GM12873 (cell line): ENCODE data around the gene ATP12A.

Source experiments
- TF ChIP-seq, protein P1 (sequence below): IDR thresholded peaks from 2 replicates; pipeline ENCODE4 v1.5.1; 2012; ENCODE audit warnings: low read depth, mild to moderate bottlenecking, moderate library complexity, low read length, control low read depth; ENCODE audit not compliant: insufficient read depth; ENCODE audit errors: missing control alignments

ATP12A gene

DNA sequence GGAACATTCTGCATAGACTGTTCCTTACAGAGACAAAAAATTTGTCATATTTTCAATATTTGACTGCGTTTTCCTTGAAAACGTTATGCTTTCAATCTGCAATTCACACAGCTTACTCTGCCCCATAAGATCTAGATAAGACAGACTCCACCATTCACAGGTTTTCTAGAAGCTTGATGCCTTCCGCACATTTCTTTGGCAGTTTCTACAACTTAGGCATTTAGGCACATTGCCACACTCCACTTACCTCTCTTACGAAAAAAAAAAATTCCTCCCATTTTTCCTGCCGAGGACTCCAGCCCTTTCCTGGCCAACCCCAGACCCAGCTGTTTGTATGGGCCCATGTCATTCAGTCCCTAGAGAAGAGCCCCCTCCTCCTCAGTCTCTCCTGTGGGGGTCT is 11.2 kb downstream of the ATP12A start:
- TF ChIP-seq, protein P1, sequence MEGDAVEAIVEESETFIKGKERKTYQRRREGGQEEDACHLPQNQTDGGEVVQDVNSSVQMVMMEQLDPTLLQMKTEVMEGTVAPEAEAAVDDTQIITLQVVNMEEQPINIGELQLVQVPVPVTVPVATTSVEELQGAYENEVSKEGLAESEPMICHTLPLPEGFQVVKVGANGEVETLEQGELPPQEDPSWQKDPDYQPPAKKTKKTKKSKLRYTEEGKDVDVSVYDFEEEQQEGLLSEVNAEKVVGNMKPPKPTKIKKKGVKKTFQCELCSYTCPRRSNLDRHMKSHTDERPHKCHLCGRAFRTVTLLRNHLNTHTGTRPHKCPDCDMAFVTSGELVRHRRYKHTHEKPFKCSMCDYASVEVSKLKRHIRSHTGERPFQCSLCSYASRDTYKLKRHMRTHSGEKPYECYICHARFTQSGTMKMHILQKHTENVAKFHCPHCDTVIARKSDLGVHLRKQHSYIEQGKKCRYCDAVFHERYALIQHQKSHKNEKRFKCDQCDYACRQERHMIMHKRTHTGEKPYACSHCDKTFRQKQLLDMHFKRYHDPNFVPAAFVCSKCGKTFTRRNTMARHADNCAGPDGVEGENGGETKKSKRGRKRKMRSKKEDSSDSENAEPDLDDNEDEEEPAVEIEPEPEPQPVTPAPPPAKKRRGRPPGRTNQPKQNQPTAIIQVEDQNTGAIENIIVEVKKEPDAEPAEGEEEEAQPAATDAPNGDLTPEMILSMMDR = no peak

DNA sequence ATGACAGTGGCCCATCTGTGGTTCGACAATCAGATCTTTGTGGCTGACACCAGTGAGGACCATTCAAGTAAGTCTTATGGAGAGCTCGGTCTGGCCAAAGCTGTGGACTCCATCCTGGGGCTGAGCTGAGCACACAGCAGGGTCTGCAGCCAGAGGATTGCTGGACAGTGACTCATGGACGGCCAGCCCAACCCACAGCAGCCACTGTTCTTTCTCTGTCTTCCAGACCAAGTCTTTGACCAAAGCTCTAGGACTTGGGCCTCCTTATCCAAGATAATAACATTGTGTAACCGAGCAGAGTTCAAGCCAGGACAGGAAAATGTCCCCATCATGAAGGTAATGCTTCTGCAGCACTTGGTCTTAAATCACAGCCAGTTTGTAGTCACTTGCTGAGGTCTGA is 12.4 kb downstream of the ATP12A start:
- TF ChIP-seq, protein P1 = no peak

DNA sequence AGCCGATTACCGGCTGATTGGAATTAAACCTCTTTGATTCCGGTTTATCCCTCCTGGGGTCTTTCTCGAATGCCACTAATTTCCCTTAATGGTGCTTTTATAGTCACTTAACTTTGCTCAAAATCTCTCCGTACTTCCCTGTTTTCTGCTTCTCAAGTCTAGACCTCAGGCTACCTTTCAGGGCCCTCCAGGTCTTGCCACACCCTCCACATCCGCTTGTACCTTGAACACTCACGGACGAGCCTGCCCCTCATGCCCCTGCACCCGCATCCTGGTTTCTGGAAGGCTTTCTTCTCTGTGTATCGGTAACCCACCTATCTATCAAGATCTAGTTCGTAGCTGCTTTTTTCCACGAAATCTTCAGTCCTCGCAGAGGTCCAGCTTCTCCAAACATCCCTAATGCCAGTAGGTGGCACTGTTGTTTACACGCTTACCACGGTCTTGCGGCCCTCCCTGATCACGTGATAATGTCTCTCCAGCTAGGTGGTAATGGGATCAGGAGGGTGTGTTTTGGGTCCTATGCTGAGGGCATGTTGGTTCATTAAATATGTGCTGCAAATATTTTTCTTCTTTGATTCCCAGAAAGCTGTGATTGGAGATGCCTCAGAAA is 13.8 kb downstream of the ATP12A start:
- TF ChIP-seq, protein P1 = peak; percentile 81

DNA sequence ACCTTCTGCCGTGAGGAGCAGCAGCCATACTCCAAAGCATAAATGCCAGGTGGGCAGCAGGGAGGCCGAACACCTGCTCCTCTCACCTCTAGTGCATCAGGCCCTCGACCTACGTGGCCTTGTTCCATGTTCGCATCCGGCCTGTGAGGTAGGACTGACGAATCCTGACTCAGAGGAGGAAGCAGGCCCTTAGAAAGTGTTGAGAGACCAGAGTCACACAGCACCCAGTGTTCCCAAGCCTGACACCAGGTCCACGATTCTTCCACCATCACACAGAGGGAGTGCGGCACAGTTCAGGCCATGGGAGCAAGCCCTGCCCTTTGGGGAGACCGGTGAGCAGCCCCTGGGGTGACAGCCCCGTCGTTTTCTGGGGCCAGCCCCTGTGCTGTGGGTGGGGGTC is 14.7 kb downstream of the ATP12A start:
- TF ChIP-seq, protein P1 = no peak

DNA sequence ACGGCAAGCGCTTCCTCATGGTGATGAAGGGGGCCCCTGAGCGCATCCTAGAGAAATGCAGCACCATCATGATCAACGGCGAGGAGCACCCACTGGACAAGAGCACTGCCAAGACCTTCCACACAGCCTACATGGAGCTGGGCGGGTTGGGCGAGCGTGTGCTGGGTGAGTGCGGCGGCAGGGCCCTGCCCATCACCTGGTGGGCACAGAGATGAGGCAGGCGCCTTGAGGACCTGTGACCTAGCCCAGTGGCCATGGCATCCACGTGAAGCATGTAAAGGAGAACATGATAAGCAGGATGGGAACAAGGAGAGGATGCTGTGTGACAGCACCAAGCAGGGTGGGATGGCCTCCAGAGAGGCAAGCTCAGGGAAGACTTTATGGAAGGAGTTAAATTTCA is 18.5 kb downstream of the ATP12A start:
- TF ChIP-seq, protein P1 = no peak

DNA sequence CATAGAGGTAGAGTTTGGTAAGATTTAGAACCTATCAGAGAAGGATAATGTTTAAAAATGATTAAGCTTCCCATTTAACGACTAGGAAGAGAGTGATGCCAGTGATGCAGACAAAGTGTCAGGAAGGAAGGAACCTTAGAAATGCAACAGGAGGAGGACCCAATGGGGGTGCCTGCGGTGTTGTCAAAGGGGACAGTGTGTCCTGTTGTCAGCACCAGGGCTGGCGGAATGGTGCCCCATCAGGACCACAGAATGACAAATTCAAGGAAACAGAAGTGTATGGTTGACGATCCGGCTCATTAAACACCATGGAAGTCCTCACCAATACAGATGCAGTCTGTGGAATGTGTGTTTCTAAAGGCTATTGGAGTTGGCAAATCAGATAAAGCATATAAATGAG is 19.3 kb downstream of the ATP12A start:
- TF ChIP-seq, protein P1 = no peak

DNA sequence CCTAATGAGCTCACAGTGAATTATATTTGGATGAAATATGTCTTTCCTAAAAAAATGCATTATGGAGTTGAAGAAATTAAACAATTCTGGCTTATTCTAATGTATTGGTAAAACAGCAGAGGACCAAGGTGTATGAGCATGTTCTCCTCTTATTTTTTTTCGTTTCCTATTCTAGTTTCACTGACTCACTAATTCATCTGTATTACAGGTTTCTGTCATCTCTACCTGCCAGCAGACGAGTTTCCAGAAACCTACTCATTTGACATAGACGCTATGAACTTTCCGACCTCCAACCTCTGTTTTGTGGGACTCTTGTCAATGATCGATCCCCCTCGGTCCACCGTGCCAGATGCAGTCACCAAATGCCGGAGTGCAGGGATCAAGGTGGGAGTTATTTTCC is 20.3 kb downstream of the ATP12A start:
- TF ChIP-seq, protein P1 = no peak
